Liver (tissue), 9 donors: ENCODE measurements around the gene APOL6. TPM values are rescaled to one million over a fixed set of nuclear protein-coding genes. Genes with fewer than 3 reads are reported as not detected.
A peak's percentile ranks its signal among the peaks of the same experiment; 100 is the strongest.

Source experiments
- DNase-seq: peaks from one replicate; pipeline ENCODE4 v3.0.0-alpha.2; 2017; ENCODE audit warnings: low spot score
- H3K27ac ChIP-seq, 2 donors: one replicate each; pipeline ENCODE4 v1.7.0; 2013; ENCODE audit warnings: inconsistent platforms in 2 of 2, low read length in 2 of 2, control low read depth in 1 of 2, low read depth in 1 of 2, mild to moderate bottlenecking in 1 of 2
- H3K27me3 ChIP-seq, 4 donors: one replicate each; pipeline versions ENCODE4 v1.6.1 to v1.7.0; 2013; ENCODE audit warnings: low read length in 3 of 4, inconsistent platforms in 1 of 4, mild to moderate bottlenecking in 1 of 4, moderate library complexity in 1 of 4; ENCODE audit not compliant: control insufficient read depth in 4 of 4, insufficient read depth in 4 of 4
- H3K36me3 ChIP-seq, 4 donors: one replicate each; pipeline versions ENCODE4 v1.6.1 to v1.7.0; 2013; ENCODE audit warnings: low read length in 3 of 4, mild to moderate bottlenecking in 3 of 4, low read depth in 1 of 4, moderate library complexity in 1 of 4; ENCODE audit not compliant: control insufficient read depth in 4 of 4, insufficient read depth in 3 of 4
- H3K4me1 ChIP-seq, 4 donors: one replicate each; pipeline versions ENCODE4 v1.6.1 to v1.7.0; 2013; ENCODE audit warnings: low read length in 3 of 4, mild to moderate bottlenecking in 3 of 4, moderate library complexity in 1 of 4; ENCODE audit not compliant: control insufficient read depth in 4 of 4, insufficient read depth in 4 of 4
- H3K4me3 ChIP-seq, 3 donors: one replicate each; pipeline versions ENCODE4 v1.6.1 to v1.7.0; 2013; ENCODE audit warnings: low read length in 3 of 3, control low read depth in 1 of 3, low read depth in 1 of 3, mild to moderate bottlenecking in 1 of 3
- H3K9ac ChIP-seq, 2 donors: one replicate each; pipeline ENCODE4 v1.7.0; 2013; ENCODE audit warnings: low read length in 2 of 2, mild to moderate bottlenecking in 2 of 2, moderate library complexity in 2 of 2, control low read depth in 1 of 2, low read depth in 1 of 2
- H3K9me3 ChIP-seq, 4 donors: one replicate each; pipeline versions ENCODE4 v1.6.1 to v1.7.0; 2013; ENCODE audit warnings: low read length in 3 of 4; ENCODE audit not compliant: control insufficient read depth in 4 of 4
- EGR1 ChIP-seq, 2 donors: IDR thresholded peaks; 2 replicates each; pipeline ENCODE4 v1.6.1; 2016 to 2018; ENCODE audit warnings: antibody characterized with exemption in 2 of 2, low read depth in 2 of 2
- FOXA1 ChIP-seq: IDR thresholded peaks from 2 replicates; pipeline ENCODE4 v1.6.1; 2016; ENCODE audit warnings: antibody characterized with exemption
- FOXA2 ChIP-seq: IDR thresholded peaks from 2 replicates; pipeline ENCODE4 v1.6.1; 2016; ENCODE audit warnings: antibody characterized with exemption
- GABPA ChIP-seq, 2 donors: IDR thresholded peaks in 1 of 2; conservative IDR thresholded peaks in 1 of 2; 2 replicates each; pipeline ENCODE4 v1.6.1; 2016; ENCODE audit warnings: antibody characterized with exemption in 2 of 2, mild to moderate bottlenecking in 1 of 2, moderate library complexity in 1 of 2
- HNF4A ChIP-seq, 2 donors: conservative IDR thresholded peaks; 2 replicates each; pipeline ENCODE4 v1.6.1; 2016; ENCODE audit warnings: antibody characterized with exemption in 2 of 2, mild to moderate bottlenecking in 2 of 2
- HNF4G ChIP-seq: IDR thresholded peaks from 2 replicates; pipeline ENCODE4 v1.6.1; 2016; ENCODE audit warnings: antibody characterized with exemption
- JUND ChIP-seq, 2 donors: IDR thresholded peaks; 2 replicates each; pipeline ENCODE4 v1.6.1; 2016; ENCODE audit warnings: antibody characterized with exemption in 2 of 2
- NR2F2 ChIP-seq: IDR thresholded peaks from 2 replicates; pipeline ENCODE4 v1.6.1; 2016; ENCODE audit warnings: antibody characterized with exemption
- RAD21 ChIP-seq, 2 donors: IDR thresholded peaks; 2 replicates each; pipeline ENCODE4 v1.6.1; 2016; ENCODE audit warnings: antibody characterized with exemption in 2 of 2, mild to moderate bottlenecking in 2 of 2
- RXRA ChIP-seq, 2 donors: IDR thresholded peaks; 2 replicates each; pipeline ENCODE4 v1.6.1; 2017 to 2018; ENCODE audit warnings: antibody characterized with exemption in 2 of 2, mild to moderate bottlenecking in 1 of 2
- SP1 ChIP-seq: IDR thresholded peaks from 2 replicates; pipeline ENCODE4 v1.6.1; 2018; ENCODE audit warnings: antibody characterized with exemption, mild to moderate bottlenecking
- TAF1 ChIP-seq: conservative IDR thresholded peaks from 2 replicates; pipeline ENCODE4 v1.6.1; 2016; ENCODE audit warnings: antibody characterized with exemption, mild to moderate bottlenecking
- YY1 ChIP-seq: IDR thresholded peaks from 2 replicates; pipeline ENCODE4 v1.6.1; 2016; ENCODE audit warnings: antibody characterized with exemption, mild to moderate bottlenecking
- WGBS: extraction: QIAGEN DNeasy Blood & Tissue Kit; methylation state at CpG from one replicate; pipeline ENCODE4 v1.1.7; 2013; 5-methylcytosine and 5-hydroxymethylcytosine counted together
- polyA plus RNA-seq, 2 donors: library from polyadenylated mRNA; stranded (reverse) in 1 of 2; unstranded in 1 of 2; fragments of 200-250 nt in 1 of 2; fragments of >200 nt in 1 of 2; fragmentation: Nextera tagmentation in 1 of 2; extraction: Ambion mirVana in 1 of 2; gene quantifications; one replicate each; pipeline versions ENCODE4 v1.2.1 to v1.2.3, GENCODE V29; 2013 to 2015
- total RNA-seq, 2 donors: library from RNA; depleted of rRNA; stranded (reverse); fragments of >200 nt; gene quantifications; one replicate each; pipeline ENCODE4 v1.2.3, GENCODE V29; 2014
- TF ChIP-seq, protein P1 (sequence below): IDR thresholded peaks from 2 replicates; pipeline ENCODE4 v1.6.1; 2016; ENCODE audit warnings: antibody characterized with exemption
- TF ChIP-seq, protein P2 (sequence below): fragments of 150-350 bp; IDR thresholded peaks from 2 replicates; pipeline ENCODE4 v1.5.1; 2017; ENCODE audit warnings: improper control_type of control experiment, low read depth, low read length; ENCODE audit not compliant: missing input control
- TF ChIP-seq, protein P3 (sequence below): IDR thresholded peaks from 2 replicates; pipeline ENCODE4 v1.6.1; 2016; ENCODE audit warnings: antibody characterized with exemption
- TF ChIP-seq, protein P4 (sequence below): IDR thresholded peaks from 2 replicates; pipeline ENCODE4 v1.6.1; 2016; ENCODE audit warnings: antibody characterized with exemption, mild to moderate bottlenecking
- donor health status: healthy.
- donor health status: healthy.
- donor health status: healthy.
- donor health status: healthy.
- donor health status: healthy.

The APOL6 gene
- total and polyA plus RNA-seq, 4 donors, result 10.3 to 80.1 (median 17.3) TPM

DNA sequence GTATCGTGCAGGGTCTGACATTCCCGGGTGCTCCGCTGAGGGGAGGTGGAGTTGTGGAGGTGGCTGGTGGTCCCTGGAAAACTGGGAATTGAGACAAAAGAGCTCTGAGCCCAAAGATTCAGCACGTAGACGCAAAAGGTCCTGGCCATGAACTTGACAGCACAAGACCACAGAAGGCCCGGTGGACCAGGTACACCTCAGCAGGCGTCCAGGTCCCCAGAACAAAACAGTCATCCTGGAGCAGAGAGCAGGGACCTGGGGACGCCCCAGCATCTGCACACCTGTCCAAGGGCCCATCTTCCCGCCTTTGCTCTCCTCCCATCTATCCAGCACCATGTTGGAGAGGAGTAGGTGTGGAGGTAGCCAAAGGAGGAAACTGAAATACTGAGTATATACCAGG, 17.4 kb upstream of the APOL6 start (continued):
- TF ChIP-seq, protein P1, sequence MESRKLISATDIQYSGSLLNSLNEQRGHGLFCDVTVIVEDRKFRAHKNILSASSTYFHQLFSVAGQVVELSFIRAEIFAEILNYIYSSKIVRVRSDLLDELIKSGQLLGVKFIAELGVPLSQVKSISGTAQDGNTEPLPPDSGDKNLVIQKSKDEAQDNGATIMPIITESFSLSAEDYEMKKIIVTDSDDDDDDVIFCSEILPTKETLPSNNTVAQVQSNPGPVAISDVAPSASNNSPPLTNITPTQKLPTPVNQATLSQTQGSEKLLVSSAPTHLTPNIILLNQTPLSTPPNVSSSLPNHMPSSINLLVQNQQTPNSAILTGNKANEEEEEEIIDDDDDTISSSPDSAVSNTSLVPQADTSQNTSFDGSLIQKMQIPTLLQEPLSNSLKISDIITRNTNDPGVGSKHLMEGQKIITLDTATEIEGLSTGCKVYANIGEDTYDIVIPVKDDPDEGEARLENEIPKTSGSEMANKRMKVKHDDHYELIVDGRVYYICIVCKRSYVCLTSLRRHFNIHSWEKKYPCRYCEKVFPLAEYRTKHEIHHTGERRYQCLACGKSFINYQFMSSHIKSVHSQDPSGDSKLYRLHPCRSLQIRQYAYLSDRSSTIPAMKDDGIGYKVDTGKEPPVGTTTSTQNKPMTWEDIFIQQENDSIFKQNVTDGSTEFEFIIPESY, result no peak

- no peak for DNase-seq
- Histone ChIP-seq H3K36me3 (no peaks in the 10 kb centered on the region), H3K4me1 (no peaks in the 10 kb centered on the region), H3K9ac (no peak overlapping the region), H3K27me3 (no peaks in the 10 kb centered on the region), H3K4me3 (no peak overlapping the region), H3K9me3 (no peaks in the 10 kb centered on the region), H3K27ac (no peak overlapping the region)
- 60% methylated on average over 5 of the region's 5 CpGs for WGBS
- peak in 1 of 2 donors; percentile 23 for TF ChIP-seq RXRA (IDR thresholded peaks at IDR 0.05)
- TF ChIP-seq RAD21 (IDR thresholded peaks at IDR 0.05), result peak; percentile 77 to 91
- TF ChIP-seq HNF4A (conservative IDR thresholded peaks at IDR 0.05), result peak in 1 of 2 donors; percentile 44
- no peak for TF ChIP-seq TAF1
- TF ChIP-seq NR2F2, result no peak
- TF ChIP-seq, protein P2, sequence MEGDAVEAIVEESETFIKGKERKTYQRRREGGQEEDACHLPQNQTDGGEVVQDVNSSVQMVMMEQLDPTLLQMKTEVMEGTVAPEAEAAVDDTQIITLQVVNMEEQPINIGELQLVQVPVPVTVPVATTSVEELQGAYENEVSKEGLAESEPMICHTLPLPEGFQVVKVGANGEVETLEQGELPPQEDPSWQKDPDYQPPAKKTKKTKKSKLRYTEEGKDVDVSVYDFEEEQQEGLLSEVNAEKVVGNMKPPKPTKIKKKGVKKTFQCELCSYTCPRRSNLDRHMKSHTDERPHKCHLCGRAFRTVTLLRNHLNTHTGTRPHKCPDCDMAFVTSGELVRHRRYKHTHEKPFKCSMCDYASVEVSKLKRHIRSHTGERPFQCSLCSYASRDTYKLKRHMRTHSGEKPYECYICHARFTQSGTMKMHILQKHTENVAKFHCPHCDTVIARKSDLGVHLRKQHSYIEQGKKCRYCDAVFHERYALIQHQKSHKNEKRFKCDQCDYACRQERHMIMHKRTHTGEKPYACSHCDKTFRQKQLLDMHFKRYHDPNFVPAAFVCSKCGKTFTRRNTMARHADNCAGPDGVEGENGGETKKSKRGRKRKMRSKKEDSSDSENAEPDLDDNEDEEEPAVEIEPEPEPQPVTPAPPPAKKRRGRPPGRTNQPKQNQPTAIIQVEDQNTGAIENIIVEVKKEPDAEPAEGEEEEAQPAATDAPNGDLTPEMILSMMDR, result peak; percentile 55
Observed at GRCh38 chr22:35631597-35631996, 16.6 kb upstream of the APOL6 start.

DNA sequence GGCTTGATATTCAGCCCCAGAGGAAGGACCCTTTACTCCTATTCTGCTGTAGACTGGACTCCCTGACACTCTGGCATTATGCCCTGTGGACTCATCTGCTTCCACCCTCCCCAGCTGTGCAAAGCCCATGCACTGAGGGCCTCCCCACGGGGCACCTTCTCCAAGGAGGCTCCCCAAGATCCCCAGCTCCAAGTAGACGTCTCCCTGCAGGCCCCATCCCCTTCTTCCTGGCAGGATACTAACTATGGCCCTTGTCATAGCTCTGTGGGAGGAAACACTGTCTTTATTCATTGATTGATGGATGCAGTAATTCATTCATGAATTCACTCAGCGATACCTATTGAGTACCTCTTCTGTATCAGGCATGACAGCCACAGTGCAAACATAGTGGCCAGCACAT, 15.3 kb upstream of the APOL6 start:
- Histone ChIP-seq H3K27ac (no peak overlapping the region), H3K9ac (no peak overlapping the region), H3K36me3 (no peaks in the 10 kb centered on the region), H3K9me3 (no peaks in the 10 kb centered on the region), H3K27me3 (no peaks in the 10 kb centered on the region), H3K4me3 (no peak overlapping the region), H3K4me1 (no peaks in the 10 kb centered on the region)
- TF ChIP-seq FOXA2 (no peak), RXRA (IDR thresholded peaks at IDR 0.05) (no peak), FOXA1 (no peak), RAD21 (IDR thresholded peaks at IDR 0.05) (no peak), JUND (IDR thresholded peaks at IDR 0.05) (no peak), TAF1 (no peak), YY1 (no peak), EGR1 (IDR thresholded peaks at IDR 0.05; ENCODE audit: low read depth in 2 of 2) (no peak), HNF4G (no peak), GABPA (IDR thresholded peaks at IDR 0.05 in 1 of 2, conservative IDR thresholded peaks at IDR 0.05 in 1 of 2) (no peak), NR2F2 (no peak), HNF4A (conservative IDR thresholded peaks at IDR 0.05) (no peak), SP1 (no peak)
- TF ChIP-seq, protein P3, sequence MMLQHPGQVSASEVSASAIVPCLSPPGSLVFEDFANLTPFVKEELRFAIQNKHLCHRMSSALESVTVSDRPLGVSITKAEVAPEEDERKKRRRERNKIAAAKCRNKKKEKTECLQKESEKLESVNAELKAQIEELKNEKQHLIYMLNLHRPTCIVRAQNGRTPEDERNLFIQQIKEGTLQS, result no peak
- TF ChIP-seq, protein P4, sequence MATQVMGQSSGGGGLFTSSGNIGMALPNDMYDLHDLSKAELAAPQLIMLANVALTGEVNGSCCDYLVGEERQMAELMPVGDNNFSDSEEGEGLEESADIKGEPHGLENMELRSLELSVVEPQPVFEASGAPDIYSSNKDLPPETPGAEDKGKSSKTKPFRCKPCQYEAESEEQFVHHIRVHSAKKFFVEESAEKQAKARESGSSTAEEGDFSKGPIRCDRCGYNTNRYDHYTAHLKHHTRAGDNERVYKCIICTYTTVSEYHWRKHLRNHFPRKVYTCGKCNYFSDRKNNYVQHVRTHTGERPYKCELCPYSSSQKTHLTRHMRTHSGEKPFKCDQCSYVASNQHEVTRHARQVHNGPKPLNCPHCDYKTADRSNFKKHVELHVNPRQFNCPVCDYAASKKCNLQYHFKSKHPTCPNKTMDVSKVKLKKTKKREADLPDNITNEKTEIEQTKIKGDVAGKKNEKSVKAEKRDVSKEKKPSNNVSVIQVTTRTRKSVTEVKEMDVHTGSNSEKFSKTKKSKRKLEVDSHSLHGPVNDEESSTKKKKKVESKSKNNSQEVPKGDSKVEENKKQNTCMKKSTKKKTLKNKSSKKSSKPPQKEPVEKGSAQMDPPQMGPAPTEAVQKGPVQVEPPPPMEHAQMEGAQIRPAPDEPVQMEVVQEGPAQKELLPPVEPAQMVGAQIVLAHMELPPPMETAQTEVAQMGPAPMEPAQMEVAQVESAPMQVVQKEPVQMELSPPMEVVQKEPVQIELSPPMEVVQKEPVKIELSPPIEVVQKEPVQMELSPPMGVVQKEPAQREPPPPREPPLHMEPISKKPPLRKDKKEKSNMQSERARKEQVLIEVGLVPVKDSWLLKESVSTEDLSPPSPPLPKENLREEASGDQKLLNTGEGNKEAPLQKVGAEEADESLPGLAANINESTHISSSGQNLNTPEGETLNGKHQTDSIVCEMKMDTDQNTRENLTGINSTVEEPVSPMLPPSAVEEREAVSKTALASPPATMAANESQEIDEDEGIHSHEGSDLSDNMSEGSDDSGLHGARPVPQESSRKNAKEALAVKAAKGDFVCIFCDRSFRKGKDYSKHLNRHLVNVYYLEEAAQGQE, result no peak
- TF ChIP-seq, protein P2, result no peak
- no peak for DNase-seq
- WGBS, result 90% methylated on average over 3 of the region's 3 CpGs
